Muscle of leg (tissue), 11 donors: ENCODE data around the gene GAB2. TPM values are rescaled to one million over a fixed set of nuclear protein-coding genes. Genes with fewer than 3 reads are reported as not detected.

Source experiments
- DNase-seq: peaks from one replicate; pipeline ENCODE4 v3.0.0; 2013
- H3K27ac ChIP-seq: one replicate; pipeline ENCODE4 v1.5.1; 2013; ENCODE audit warnings: mild to moderate bottlenecking, low read length, control low read depth
- H3K27me3 ChIP-seq: one replicate; pipeline ENCODE4 v1.6.1; 2013; ENCODE audit warnings: low read length; ENCODE audit not compliant: control insufficient read depth, insufficient read depth
- H3K36me3 ChIP-seq: one replicate; pipeline ENCODE4 v1.6.1; 2013; ENCODE audit warnings: low read length; ENCODE audit not compliant: control insufficient read depth, insufficient read depth
- H3K4me1 ChIP-seq: one replicate; pipeline ENCODE4 v1.6.1; 2013; ENCODE audit warnings: low read length; ENCODE audit not compliant: control insufficient read depth, insufficient read depth
- H3K4me3 ChIP-seq: one replicate; pipeline ENCODE4 v1.5.1; 2013; ENCODE audit warnings: low read length, control low read depth
- H3K9me3 ChIP-seq: replicated peaks from 2 replicates; pipeline ENCODE4 v1.6.1; 2013; ENCODE audit warnings: low read depth, low read length; ENCODE audit not compliant: control insufficient read depth
- WGBS: methylation state at CpG from one replicate; pipeline ENCODE4 v1.1.5; 2013; ENCODE audit warnings: missing lambda C conversion rate; ENCODE audit not compliant: insufficient coverage; 5-methylcytosine and 5-hydroxymethylcytosine counted together
- polyA plus RNA-seq, 8 donors: library from polyadenylated mRNA; unstranded; fragments of 120-200 nt; gene quantifications; one replicate each; pipeline versions ENCODE4 v1.2.1 to v1.2.3, GENCODE V29; 2013; ENCODE audit warnings: inconsistent platforms in 1 of 8, low replicate concordance in 1 of 8; ENCODE audit not compliant: insufficient read length in 8 of 8, insufficient read depth in 1 of 8
- total RNA-seq: library from RNA; stranded (reverse); fragments of 120-200 nt; gene quantifications from one replicate; pipeline ENCODE4 v1.2.4, GENCODE V29; 2013

GAB2 gene
- total and polyA plus RNA-seq, 9 donors = 9.6 to 18.8 (median 14.2) TPM

DNA sequence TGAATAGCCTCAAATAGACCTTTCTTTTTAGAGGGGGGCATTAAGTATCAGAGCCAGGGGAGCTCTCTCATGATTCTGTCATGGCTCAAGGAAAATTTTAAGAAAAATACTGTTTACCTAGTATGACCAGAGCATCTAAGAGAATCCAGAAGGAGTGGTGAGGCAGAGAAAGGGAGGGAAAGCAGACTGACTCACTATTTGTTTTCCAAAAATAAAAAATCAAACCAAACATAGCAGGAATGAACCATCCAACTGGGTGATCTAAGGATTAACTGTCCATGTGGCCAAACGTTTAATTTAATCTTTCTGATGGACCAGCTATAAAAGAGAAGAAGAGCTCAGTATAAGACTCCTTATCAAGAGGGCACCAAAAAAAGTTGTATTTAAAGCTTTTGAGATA, 70.8 kb downstream of the GAB2 start:
- H3K9me3 ChIP-seq = no peaks in the 10 kb centered on the region
- H3K36me3 ChIP-seq = no peaks in the 10 kb centered on the region
- H3K4me1 ChIP-seq = peaks cover 25% of the 10 kb centered on the region
- no CpG with 5 or more reads among the region's 1 CpG for WGBS
- no peak overlapping the region for H3K27ac ChIP-seq
- no peaks in the 10 kb centered on the region for H3K27me3 ChIP-seq
- H3K4me3 ChIP-seq = no peak overlapping the region
- no peak for DNase-seq

DNA sequence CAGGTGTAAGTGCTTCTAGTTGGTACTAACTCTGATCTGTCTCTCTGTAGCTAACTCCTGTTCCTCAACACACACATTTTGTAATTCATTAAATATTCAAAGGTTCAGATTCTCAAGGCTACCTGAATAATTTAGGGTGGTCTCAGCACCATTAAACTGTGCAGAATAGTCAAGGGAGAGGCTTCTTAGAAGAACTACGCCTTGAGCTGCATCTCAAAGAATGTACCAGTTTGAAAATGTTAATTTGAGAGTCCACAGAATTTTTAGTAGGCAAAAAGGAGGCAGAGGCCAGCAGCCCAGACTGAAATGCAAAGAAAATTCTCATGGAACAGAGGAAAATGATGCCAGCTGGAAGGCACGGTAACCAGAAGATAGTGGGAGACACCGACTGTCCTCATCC, 72.2 kb downstream of the GAB2 start:
- H3K27ac ChIP-seq = peak overlapping the region; percentile 6
- peak; percentile 25 for DNase-seq

DNA sequence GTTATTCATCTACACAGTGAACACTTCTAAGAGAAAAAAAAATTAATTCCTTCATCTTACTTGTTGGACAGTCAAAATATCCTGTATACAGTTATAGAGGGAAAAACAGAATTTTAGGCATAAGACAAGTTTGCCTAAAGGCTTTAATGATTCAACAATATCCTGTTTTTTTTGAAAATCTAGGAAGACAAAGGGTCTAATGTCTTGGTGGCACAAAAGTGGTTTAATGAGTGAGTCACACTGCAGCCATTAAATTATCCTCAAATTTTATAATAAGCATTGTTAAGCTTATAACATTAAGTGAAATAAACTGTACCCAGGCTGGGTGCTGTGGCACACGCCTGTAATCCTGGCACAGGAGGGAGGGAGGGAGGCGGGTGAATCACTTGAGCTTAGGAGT, 72.9 kb downstream of the GAB2 start:
- no peak for DNase-seq
- no peaks in the 10 kb centered on the region for H3K27me3 ChIP-seq
- WGBS = 80% methylated on average over 1 of the region's 2 CpGs
- no peak overlapping the region for H3K27ac ChIP-seq
- no peaks in the 10 kb centered on the region for H3K36me3 ChIP-seq
- H3K4me1 ChIP-seq = peaks cover 8% of the 10 kb centered on the region
- no peak overlapping the region for H3K4me3 ChIP-seq
- H3K9me3 ChIP-seq = no peaks in the 10 kb centered on the region

More for the DNA sequence above, 72.2 kb downstream of the GAB2 start:
- Histone ChIP-seq H3K4me1 (peaks cover 12% of the 10 kb centered on the region), H3K27me3 (no peaks in the 10 kb centered on the region), H3K9me3 (no peaks in the 10 kb centered on the region), H3K36me3 (no peaks in the 10 kb centered on the region), H3K4me3 (no peak overlapping the region)
- 86% methylated on average over 3 of the region's 3 CpGs for WGBS

DNA sequence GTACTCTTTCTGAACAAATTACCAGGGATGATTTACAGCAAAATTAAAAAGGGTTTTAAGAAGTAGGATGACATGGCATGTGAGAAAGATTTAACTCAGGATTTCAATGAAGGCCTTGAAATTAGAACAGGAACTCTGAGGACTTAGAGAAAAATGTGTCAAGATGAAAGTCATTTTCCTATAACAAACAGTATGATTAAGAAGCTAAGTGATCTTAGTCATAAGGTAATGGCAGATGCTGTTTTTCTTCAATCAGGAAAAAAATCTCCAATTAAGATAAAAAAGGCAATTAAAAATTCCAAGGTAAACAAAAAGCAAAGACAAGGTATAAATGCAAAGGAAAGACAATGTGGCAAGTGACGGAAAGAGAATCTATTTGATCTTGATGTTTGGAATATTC, 73.5 kb downstream of the GAB2 start:
- H3K36me3 ChIP-seq = no peaks in the 10 kb centered on the region
- no peaks in the 10 kb centered on the region for H3K9me3 ChIP-seq
- no CpG with 5 or more reads among the region's 1 CpG for WGBS
- no peaks in the 10 kb centered on the region for H3K27me3 ChIP-seq
- peaks cover 4% of the 10 kb centered on the region for H3K4me1 ChIP-seq
- H3K4me3 ChIP-seq = no peak overlapping the region
- DNase-seq = no peak
- no peak overlapping the region for H3K27ac ChIP-seq

DNA sequence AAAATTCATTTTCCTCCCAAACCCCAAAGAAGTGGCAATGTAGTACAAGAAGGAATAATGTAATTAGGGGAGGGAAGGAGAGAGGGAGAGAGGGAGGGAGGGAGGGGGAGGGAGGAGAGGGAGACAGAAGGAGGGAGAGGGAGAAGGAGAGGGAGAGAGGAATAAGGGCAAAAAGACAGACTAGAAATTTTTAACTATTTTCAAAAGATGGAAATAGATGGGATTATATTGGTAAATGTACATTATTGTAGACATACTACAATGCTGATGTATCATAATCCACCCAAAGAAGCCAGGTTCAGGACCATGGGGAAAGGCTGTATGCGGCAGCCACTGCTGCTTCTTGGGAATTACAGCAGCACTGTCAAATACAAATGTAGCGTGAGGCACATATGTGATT, 74.3 kb downstream of the GAB2 start:
- no peak overlapping the region for H3K27ac ChIP-seq
- WGBS = no CpG with 5 or more reads among the region's 2 CpGs
- no peaks in the 10 kb centered on the region for H3K36me3 ChIP-seq
- H3K4me1 ChIP-seq = no peaks in the 10 kb centered on the region
- no peak overlapping the region for H3K4me3 ChIP-seq
- H3K27me3 ChIP-seq = no peaks in the 10 kb centered on the region
- H3K9me3 ChIP-seq = no peaks in the 10 kb centered on the region
- no peak for DNase-seq

DNA sequence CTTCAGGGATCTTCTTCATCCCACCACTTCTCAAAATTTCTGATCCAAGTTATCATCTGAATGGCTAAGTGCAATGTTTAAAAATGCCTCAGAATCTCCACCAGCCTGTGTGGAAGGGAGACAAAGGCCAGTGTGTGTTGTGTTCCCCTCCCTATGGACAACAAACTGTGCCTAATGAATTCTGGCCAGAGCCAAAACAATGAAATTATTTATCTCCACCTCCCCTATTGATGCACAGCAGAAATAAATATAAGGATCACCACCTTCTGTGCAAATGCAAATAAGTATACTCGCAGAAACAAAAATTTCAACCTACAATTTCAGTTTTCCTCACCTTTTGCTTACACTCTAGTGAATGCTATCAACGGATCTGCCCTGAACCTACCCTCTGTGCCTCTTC, 75.8 kb downstream of the GAB2 start:
- Histone ChIP-seq H3K36me3 (no peaks in the 10 kb centered on the region), H3K27ac (no peak overlapping the region), H3K9me3 (no peaks in the 10 kb centered on the region), H3K4me3 (no peak overlapping the region), H3K27me3 (no peaks in the 10 kb centered on the region), H3K4me1 (no peaks in the 10 kb centered on the region)
- 100% methylated on average over 2 of the region's 2 CpGs for WGBS
- DNase-seq = no peak

DNA sequence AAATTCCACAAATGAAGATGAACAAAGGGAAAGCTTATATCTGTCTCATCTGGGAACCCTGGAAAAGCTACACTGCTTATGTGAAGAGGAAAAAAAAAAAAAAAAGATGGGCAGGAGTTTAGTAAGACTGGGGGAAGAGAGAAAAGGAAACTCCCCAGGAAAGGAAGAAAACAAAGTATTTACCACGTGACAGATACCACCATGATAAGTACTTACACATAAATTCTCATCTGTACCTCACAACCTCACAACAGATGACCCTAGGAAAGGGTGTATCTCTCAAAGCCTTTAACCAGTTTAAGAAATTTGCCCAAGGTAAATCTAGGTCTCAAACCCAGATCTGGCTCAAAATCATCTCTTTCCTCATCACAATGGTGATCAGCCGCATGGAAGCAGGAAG, 77.1 kb downstream of the GAB2 start:
- H3K27me3 ChIP-seq = no peaks in the 10 kb centered on the region
- WGBS = 100% methylated on average over 1 of the region's 2 CpGs
- H3K27ac ChIP-seq = no peak overlapping the region
- no peak for DNase-seq
- H3K36me3 ChIP-seq = no peaks in the 10 kb centered on the region
- H3K9me3 ChIP-seq = no peaks in the 10 kb centered on the region
- no peak overlapping the region for H3K4me3 ChIP-seq
- H3K4me1 ChIP-seq = no peaks in the 10 kb centered on the region

DNA sequence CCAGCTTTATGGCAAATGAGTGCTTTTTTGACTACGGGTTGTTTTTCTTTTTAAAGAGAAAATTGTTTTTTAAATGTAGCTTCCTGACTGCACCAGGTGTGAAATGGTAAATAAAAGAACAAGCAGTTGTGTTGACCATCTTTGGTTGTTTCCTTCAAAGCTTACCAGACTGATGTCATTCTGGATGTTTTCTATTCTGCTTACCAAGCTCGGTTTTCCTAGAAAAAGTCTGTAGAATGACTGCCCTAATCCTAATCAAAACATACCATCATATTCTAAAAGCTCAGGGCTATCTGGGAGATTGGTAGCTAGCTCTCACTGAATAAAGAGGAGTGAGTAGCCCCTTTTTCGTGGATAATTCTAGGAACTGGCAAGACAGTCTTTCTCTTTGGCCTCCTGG, 77.7 kb downstream of the GAB2 start:
- WGBS = no CpG with 5 or more reads among the region's 3 CpGs
- no peak for DNase-seq
- H3K36me3 ChIP-seq = no peaks in the 10 kb centered on the region
- no peaks in the 10 kb centered on the region for H3K4me1 ChIP-seq
- no peaks in the 10 kb centered on the region for H3K27me3 ChIP-seq
- H3K9me3 ChIP-seq = peaks cover 2% of the 10 kb centered on the region
- H3K4me3 ChIP-seq = no peak overlapping the region
- H3K27ac ChIP-seq = no peak overlapping the region

DNA sequence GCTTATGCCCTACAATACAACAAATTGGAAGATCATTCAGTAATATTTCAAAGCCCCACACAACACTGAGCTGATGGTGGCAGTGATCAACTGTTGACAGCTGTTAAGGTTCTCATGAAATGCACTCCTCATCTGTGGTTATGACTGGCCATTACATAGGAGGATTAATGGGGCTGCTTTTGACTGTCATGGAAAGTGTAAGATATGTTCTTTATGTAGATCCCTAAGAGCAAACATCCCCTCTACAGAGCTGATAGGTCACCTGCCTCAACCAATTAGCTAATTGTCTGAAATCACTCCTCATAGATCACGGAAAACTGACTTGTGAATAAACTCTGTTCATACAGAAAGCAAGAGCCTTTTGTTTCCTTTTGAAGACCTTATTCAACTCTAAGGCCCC, 78.1 kb downstream of the GAB2 start:
- DNase-seq = no peak
- no peaks in the 10 kb centered on the region for H3K27me3 ChIP-seq
- no peaks in the 10 kb centered on the region for H3K4me1 ChIP-seq
- H3K27ac ChIP-seq = no peak overlapping the region
- no peaks in the 10 kb centered on the region for H3K36me3 ChIP-seq
- WGBS = 60% methylated on average over 1 of the region's 1 CpG
- H3K4me3 ChIP-seq = no peak overlapping the region
- H3K9me3 ChIP-seq = peaks cover 2% of the 10 kb centered on the region

DNA sequence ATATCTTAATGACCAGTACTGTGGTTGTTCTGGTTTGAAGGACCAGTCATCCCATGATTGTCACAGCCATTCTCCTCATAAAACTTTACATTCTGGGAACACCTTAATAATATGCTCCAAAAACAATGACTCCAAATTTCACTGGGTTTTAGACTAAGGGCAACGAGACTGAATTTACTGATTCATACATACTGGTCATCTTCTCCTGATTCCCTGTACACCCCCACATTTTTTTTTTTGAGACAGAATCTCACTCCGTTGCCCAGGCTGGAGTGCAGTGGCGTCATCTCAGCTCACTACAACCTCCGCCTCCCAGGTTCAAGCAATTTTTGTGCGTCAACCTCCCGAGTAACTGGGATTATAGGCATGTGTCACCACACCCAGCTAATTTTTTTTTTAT, 78.9 kb downstream of the GAB2 start:
- 96% methylated on average over 3 of the region's 6 CpGs for WGBS
- Histone ChIP-seq H3K36me3 (no peaks in the 10 kb centered on the region), H3K27ac (no peak overlapping the region), H3K4me3 (no peak overlapping the region), H3K4me1 (no peaks in the 10 kb centered on the region), H3K9me3 (peaks cover 2% of the 10 kb centered on the region), H3K27me3 (no peaks in the 10 kb centered on the region)
- DNase-seq = no peak

DNA sequence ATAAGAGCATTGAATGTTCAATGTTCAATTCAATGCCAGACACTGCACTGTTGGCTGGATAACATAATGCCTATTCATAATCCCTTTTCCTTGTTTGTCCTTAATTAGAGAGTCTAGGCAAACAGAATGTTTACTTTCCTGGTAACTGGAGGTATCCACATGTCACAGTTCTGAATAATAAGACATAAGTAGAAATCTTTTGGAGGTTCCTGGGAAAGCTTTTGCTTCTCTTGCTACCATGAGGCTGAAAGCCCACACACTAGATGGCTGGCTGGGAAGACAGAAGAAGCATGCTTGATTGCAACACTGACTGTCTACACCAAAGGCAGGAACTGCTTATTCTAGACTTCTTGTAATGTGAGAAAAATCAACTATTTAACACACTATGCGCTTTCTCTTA, 79.5 kb downstream of the GAB2 start:
- Histone ChIP-seq H3K4me1 (no peaks in the 10 kb centered on the region), H3K27ac (no peak overlapping the region)
- no CpG with 5 or more reads among the region's 1 CpG for WGBS

More for the DNA sequence above, 79.5 kb downstream of the GAB2 start:
- H3K27me3 ChIP-seq = no peaks in the 10 kb centered on the region
- no peak overlapping the region for H3K4me3 ChIP-seq
- no peak for DNase-seq
- no peaks in the 10 kb centered on the region for H3K36me3 ChIP-seq
- peaks cover 2% of the 10 kb centered on the region for H3K9me3 ChIP-seq
